GM13976 (cell line): ENCODE results near the gene CFAP54.

ENCODE experiments used
- DNase-seq: peaks from one replicate; pipeline ENCODE4 v3.0.0; 2012; ENCODE audit warnings: low spot score
- CTCF ChIP-seq: IDR thresholded peaks from 2 replicates; pipeline ENCODE4 v1.5.1; 2012; ENCODE audit warnings: borderline replicate concordance, mild to moderate bottlenecking; ENCODE audit not compliant: insufficient read depth; ENCODE audit errors: extremely low read depth, missing control alignments, control extremely low read depth
- in situ Hi-C: fragments of 300-500 bp; cut with MboI; formaldehyde crosslinking; loops from one replicate; pipeline ENCODE4 v1.12.0; 2022; ENCODE audit warnings: low sequenced_read_pairs, mixed read lengths, inconsistent platforms; ENCODE audit not compliant: unreplicated experiment

The CFAP54 gene

DNA sequence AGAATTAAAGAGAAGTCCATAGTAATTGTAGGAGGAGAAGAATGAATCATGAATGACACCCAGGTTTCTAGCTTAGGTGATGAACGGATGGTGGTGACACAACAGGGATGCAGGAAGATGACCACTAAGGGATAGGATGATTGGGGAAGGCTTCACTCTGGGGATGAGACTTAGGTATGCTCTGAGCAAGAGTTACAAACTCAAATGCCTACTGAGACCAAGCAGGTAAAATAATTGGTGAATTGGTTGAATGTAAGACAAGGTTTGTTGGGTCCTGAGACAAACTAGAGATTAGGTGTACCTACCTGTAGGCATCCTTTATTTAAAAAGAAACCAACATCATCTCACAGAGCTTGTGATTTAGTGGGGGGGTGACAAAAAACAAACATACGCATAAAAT lies 116.3 kb downstream of the CFAP54 start:
- in situ Hi-C loops = no loop called here
- no peak for TF ChIP-seq CTCF
- no peak for DNase-seq

- TF ChIP-seq CTCF = no peak
- in situ Hi-C loops = no loop called here
- DNase-seq = no peak
Observed at GRCh38 chr12:96606134-96606533, 116.8 kb downstream of the CFAP54 start.

- in situ Hi-C loops = no loop called here
- no peak for DNase-seq
- TF ChIP-seq CTCF = no peak
Observed at GRCh38 chr12:96606644-96607043, 117.3 kb downstream of the CFAP54 start.

GRCh38 chr12:96617178-96617577 lies 127.8 kb downstream of the CFAP54 start:
- in situ Hi-C loops = no loop called here
- DNase-seq = no peak
- no peak for TF ChIP-seq CTCF

DNA sequence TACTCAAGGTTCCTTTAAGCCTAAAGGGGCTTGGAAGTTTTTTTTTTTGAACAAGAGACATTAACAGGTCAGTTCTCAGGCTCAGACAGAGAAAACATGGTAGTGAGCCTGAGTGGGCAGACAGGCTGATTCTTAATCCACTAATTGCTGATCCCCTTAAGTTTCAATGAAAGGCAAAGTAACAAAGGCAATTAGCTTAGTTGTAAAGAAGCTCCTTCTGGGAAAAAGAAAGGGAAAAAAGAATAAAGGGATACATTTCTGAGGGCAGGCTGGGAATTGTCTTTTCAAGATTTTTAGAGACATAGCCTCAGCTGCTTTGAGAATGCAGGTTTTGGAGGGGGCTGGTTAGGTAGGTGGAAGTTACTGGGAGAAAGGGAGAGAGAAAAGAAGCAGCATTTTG lies 133.8 kb downstream of the CFAP54 start:
- in situ Hi-C loops = no loop called here
- no peak for TF ChIP-seq CTCF
- DNase-seq = no peak

GRCh38 chr12:96623656-96624217 lies 134.4 kb downstream of the CFAP54 start:
- no peak for TF ChIP-seq CTCF
- no peak for DNase-seq
- in situ Hi-C loops = no loop called here

DNA sequence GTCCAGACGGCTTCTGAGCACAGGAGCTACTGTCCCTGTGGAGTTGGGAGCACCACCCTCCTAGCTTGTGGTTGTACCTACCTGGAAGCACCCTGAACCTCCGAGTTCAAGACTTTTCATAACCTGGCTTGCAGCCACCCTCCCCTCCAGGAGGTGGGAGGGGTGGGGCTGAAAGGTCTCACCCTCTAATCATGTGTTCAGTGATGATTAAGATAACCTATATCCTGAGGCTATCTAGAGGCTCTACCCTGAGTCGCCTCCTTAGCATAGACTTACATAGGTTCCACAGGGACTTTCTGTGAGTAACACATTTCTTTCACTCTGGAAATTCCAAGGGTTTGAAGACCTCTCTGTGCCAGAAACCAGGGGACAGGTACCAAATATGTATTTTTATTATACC lies 146.5 kb downstream of the CFAP54 start:
- DNase-seq = no peak
- in situ Hi-C loops = no loop called here
- TF ChIP-seq CTCF = no peak
